Small intestine (tissue), 7 donors: Measurements from ENCODE around the gene AATF. TPM values are rescaled to one million over a fixed set of nuclear protein-coding genes. Genes with fewer than 3 reads are reported as not detected.
A peak's percentile ranks its signal among the peaks of the same experiment; 100 is the strongest.
"Not testable (repeated sequence)": the region's sequence is repeated elsewhere in the genome, so short reads cannot be mapped to it uniquely, and the experiment has no call there.

Experiments
- DNase-seq, 2 donors: peaks; one replicate each; pipeline versions ENCODE4 v3.0.0 to v3.0.0-alpha.2; 2013
- FAIRE-seq: peaks from 2 replicates; lab custom pipeline; 2012; peaks lifted over from hg19 to GRCh38; lab: Jason Lieb, UNC
- H3K27ac ChIP-seq, 3 donors: one replicate each; pipeline ENCODE4 v1.5.1; 2013; ENCODE audit warnings: low read length in 2 of 3, mild to moderate bottlenecking in 2 of 3, control low read depth in 1 of 3, inconsistent platforms in 1 of 3, low read depth in 1 of 3, moderate library complexity in 1 of 3
- H3K27me3 ChIP-seq, 3 donors: one replicate each; pipeline ENCODE4 v1.6.1; 2013; ENCODE audit warnings: low read length in 3 of 3, inconsistent platforms in 1 of 3; ENCODE audit not compliant: control insufficient read depth in 3 of 3, insufficient read depth in 3 of 3
- H3K36me3 ChIP-seq, 3 donors: one replicate each; pipeline ENCODE4 v1.6.1; 2013; ENCODE audit warnings: low read length in 3 of 3, inconsistent platforms in 1 of 3, low read depth in 1 of 3, mild to moderate bottlenecking in 1 of 3, moderate library complexity in 1 of 3; ENCODE audit not compliant: control insufficient read depth in 3 of 3, insufficient read depth in 2 of 3
- H3K4me1 ChIP-seq, 3 donors: one replicate each; pipeline ENCODE4 v1.6.1; 2013; ENCODE audit warnings: low read length in 2 of 3, inconsistent platforms in 1 of 3, low read depth in 1 of 3, mild to moderate bottlenecking in 1 of 3, moderate library complexity in 1 of 3; ENCODE audit not compliant: control insufficient read depth in 3 of 3, insufficient read depth in 2 of 3
- H3K4me3 ChIP-seq, 3 donors: one replicate each; pipeline ENCODE4 v1.5.1; 2013; ENCODE audit warnings: low read length in 3 of 3, control low read depth in 1 of 3, inconsistent platforms in 1 of 3, low read depth in 1 of 3, mild to moderate bottlenecking in 1 of 3, moderate library complexity in 1 of 3
- H3K9me3 ChIP-seq, 2 donors: one replicate each; pipeline ENCODE4 v1.6.1; 2013; ENCODE audit warnings: low read depth in 1 of 2, low read length in 1 of 2; ENCODE audit not compliant: control insufficient read depth in 2 of 2, insufficient read depth in 1 of 2
- whole genome bisulfite sequencing, 3 donors: extraction: QIAGEN DNeasy Blood & Tissue Kit; methylation state at CpG; one replicate each; pipeline ENCODE4 v1.1.7; 2013; 5-methylcytosine and 5-hydroxymethylcytosine counted together
- polyA plus RNA-seq, 4 donors: library from polyadenylated mRNA; stranded (reverse) in 3 of 4; unstranded in 1 of 4; fragments of 200-250 nt in 3 of 4; fragments of 120-200 nt in 1 of 4; gene quantifications; one replicate each; pipeline versions ENCODE4 v1.2.1 to v1.2.3, GENCODE V29; 2013
- donor health status: healthy with polysubstance abuse.
- donor health status: control.
- donor health status: control.
- donor health status: Bipolar disorder and iron deficiency.
- donor health status: healthy.

Gene AATF
- polyA plus RNA-seq, 4 donors, result 33.2 to 50.5 (median 36.0) TPM

- Histone ChIP-seq H3K27ac (peak overlapping the region in 2 of 3 donors; percentile 2 to 8), H3K9me3 (no peaks in the 10 kb centered on the region)
These were observed 117.0 kb downstream of the AATF start for GRCh38 chr17:37065486-37066321.

GRCh38 chr17:37066322-37067255 lies 117.8 kb downstream of the AATF start:
- Histone ChIP-seq H3K4me1 (peaks cover 0 to 43% (median 6%) of the 10 kb centered on the region in 3 donors), H3K9me3 (no peaks in the 10 kb centered on the region), H3K27me3 (no peaks in the 10 kb centered on the region), H3K27ac (peak overlapping the region in 1 of 3 donors; percentile 91), H3K4me3 (no peak overlapping the region), H3K36me3 (no peaks in the 10 kb centered on the region)
- FAIRE-seq, result no peak
- DNase-seq, result no peak
- WGBS, 3 donors, result 61 to 77% (median 65%) methylated on average over 20 to 25 of the region's 25 CpGs

More at GRCh38 chr17:37065486-37066321, 117.0 kb downstream of the AATF start:
- Histone ChIP-seq H3K27me3 (no peaks in the 10 kb centered on the region), H3K4me3 (no peak overlapping the region), H3K36me3 (no peaks in the 10 kb centered on the region), H3K4me1 (peaks cover 0 to 51% (median 6%) of the 10 kb centered on the region in 3 donors)
- DNase-seq (peak; percentile 35 to 55), FAIRE-seq (no peak)
- WGBS, 3 donors, result 28 to 47% (median 32%) methylated on average over 23 of the region's 23 CpGs

GRCh38 chr17:37067555-37068111 lies 118.9 kb downstream of the AATF start:
- no peaks in the 10 kb centered on the region for H3K27me3 ChIP-seq
- peak overlapping the region; percentile 56 to 96 (median 91) for H3K27ac ChIP-seq
- no peaks in the 10 kb centered on the region for H3K9me3 ChIP-seq
- WGBS, 3 donors, result 12 to 49% (median 33%) methylated on average over 13 of the region's 13 CpGs
- H3K4me3 ChIP-seq, result no peak overlapping the region
- no peaks in the 10 kb centered on the region for H3K36me3 ChIP-seq
- H3K4me1 ChIP-seq, result peaks cover 0 to 39% (median 6%) of the 10 kb centered on the region in 3 donors
- peak; percentile 88 to 95 for DNase-seq
- no peak for FAIRE-seq

GRCh38 chr17:37068266-37068665 lies 119.5 kb downstream of the AATF start:
- no peak for FAIRE-seq
- no peaks in the 10 kb centered on the region for H3K27me3 ChIP-seq
- peak overlapping the region; percentile 56 to 96 (median 91) for H3K27ac ChIP-seq
- H3K9me3 ChIP-seq, result no peaks in the 10 kb centered on the region
- H3K36me3 ChIP-seq, result no peaks in the 10 kb centered on the region
- peaks cover 0 to 39% (median 6%) of the 10 kb centered on the region in 3 donors for H3K4me1 ChIP-seq
- peak overlapping the region in 1 of 3 donors; percentile 39 for H3K4me3 ChIP-seq
- 6 to 43% (median 28%) methylated on average over 10 of the region's 10 CpGs for WGBS, 3 donors
- peak; percentile 69 to 80 for DNase-seq

GRCh38 chr17:37069087-37069486 lies 120.3 kb downstream of the AATF start:
- Histone ChIP-seq H3K27ac (peak overlapping the region in 2 of 3 donors; percentile 91 to 96), H3K4me3 (no peak overlapping the region), H3K27me3 (no peaks in the 10 kb centered on the region), H3K4me1 (peaks cover 0 to 39% (median 6%) of the 10 kb centered on the region in 3 donors), H3K9me3 (no peaks in the 10 kb centered on the region), H3K36me3 (no peaks in the 10 kb centered on the region)
- DNase-seq (peak in 1 of 2 donors; percentile 81), FAIRE-seq (no peak)
- 22 to 67% (median 44%) methylated on average over 3 of the region's 3 CpGs for WGBS, 3 donors

GRCh38 chr17:37073464-37073863 lies 124.7 kb downstream of the AATF start:
- 70 to 80% (median 74%) methylated on average over 3 of the region's 3 CpGs for WGBS, 3 donors
- H3K4me1 ChIP-seq, DNase-seq, H3K4me3 ChIP-seq, H3K27ac ChIP-seq, H3K36me3 ChIP-seq, FAIRE-seq, H3K27me3 ChIP-seq, H3K9me3 ChIP-seq: not testable (repeated sequence)

- Histone ChIP-seq H3K27ac (no peak overlapping the region), H3K4me1 (peaks cover 0 to 11% (median 0%) of the 10 kb centered on the region in 3 donors), H3K27me3 (no peaks in the 10 kb centered on the region), H3K36me3 (peaks cover 0 to 4% (median 0%) of the 10 kb centered on the region in 3 donors), H3K9me3 (peaks cover 0 to 15% of the 10 kb centered on the region in 2 donors), H3K4me3 (no peak overlapping the region)
- no peak for FAIRE-seq
- WGBS, 3 donors, result 93 to 98% (median 96%) methylated on average over 2 of the region's 2 CpGs
- no peak for DNase-seq
These were observed 130.4 kb downstream of the AATF start for GRCh38 chr17:37079065-37079708.
